ENCODE measurements around the gene FAM110C. TPM values are rescaled to one million over a fixed set of nuclear protein-coding genes. Genes with fewer than 3 reads are reported as not detected.

The FAM110C gene
- total and polyA plus RNA-seq, 2 of the 8 experiments (the other 6 are each of a cell fraction or from before 2014, with no cell fraction given), result 4.8 to 13.2 TPM

DNA sequence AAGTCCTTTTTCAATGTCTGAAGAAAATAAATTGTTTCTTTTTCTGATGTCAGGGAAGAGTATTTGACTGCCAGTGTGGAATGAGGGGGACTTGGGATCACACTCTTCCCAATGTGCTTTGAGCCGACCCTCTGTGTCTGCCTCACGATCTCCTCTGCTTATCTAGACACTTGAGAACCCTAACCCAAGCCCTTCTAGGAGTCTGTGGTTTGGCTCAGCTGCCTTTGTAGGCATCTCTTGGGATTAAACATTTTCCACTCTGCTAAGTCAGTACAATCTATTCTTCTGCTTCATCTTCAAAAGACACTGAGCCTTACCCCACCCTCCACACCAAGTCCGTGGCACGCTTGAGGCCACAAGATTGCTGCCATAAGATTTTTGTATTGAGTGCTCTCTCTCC, 19.4 kb downstream of the FAM110C start:
- 0 out of 4 replicates have a peak, but pooled peaks cover 0 to 2% of the 10 kb centered on the region in 2 experiments for H3K9me3 ChIP-seq (ENCODE audit: insufficient read depth in 2 of 2, low read depth in 1 of 2, low read length in 1 of 2)
- H2AK5ac ChIP-seq (ENCODE audit: low read depth, low read length), result no peak overlapping the region
- no peak overlapping the region for H2BK15ac ChIP-seq (ENCODE audit: low read length)
- H2BK120ac ChIP-seq (replicated peaks; ENCODE audit: low read depth, low read length), result no peak overlapping the region
- no peak overlapping the region for H2BK12ac ChIP-seq (ENCODE audit: low read depth, low read length)
- ChIA-PET POLR2A (ENCODE audit: partially characterized antibody) (no interaction called here), CTCF (ENCODE audit: partially characterized antibody) (interaction anchor here (1.4 to 1.8 kb wide), 2 partner anchors 8 to 15 kb away, joined by 6 to 9 read pairs; no protein-coding TSS in a partner anchor)
- no peaks in the 10 kb centered on the region for H3K27me3 ChIP-seq (replicated peaks in 1 of 4; ENCODE audit: control insufficient read depth in 3 of 4, extremely low read depth in 1 of 4, insufficient read depth in 3 of 4, low read length in 3 of 4)
- no peaks in the 10 kb centered on the region for H3K79me1 ChIP-seq (ENCODE audit: low read depth, low read length)
- H2AFZ ChIP-seq (ENCODE audit: low read length), result no peak overlapping the region
- H3K23me2 ChIP-seq (ENCODE audit: low read depth, low read length), result no peaks in the 10 kb centered on the region
- no peak overlapping the region for H2BK20ac ChIP-seq (ENCODE audit: low read length)
- no peak overlapping the region for H3K56ac ChIP-seq (replicated peaks; ENCODE audit: insufficient read length, low read depth, low read length)
- no peak overlapping the region for H3K23ac ChIP-seq (ENCODE audit: insufficient read length)
- 96% methylated on average over 4 of the region's 4 CpGs; no CpG with 5 or more reads in 1 of the 2 experiments for WGBS, 2 experiments (ENCODE audit: extremely low coverage in 1 of 2, insufficient coverage in 1 of 2, insufficient read length in 1 of 2, insufficient replicate concordance in 2 of 2, low coverage in 1 of 2, low lambda C conversion rate in 2 of 2, missing lambda C conversion rate in 1 of 2)
- FAIRE-seq (no peak), DNase-seq (ENCODE audit: low read depth in 1 of 2, low spot score in 2 of 2) (no peak)
- H3K18ac ChIP-seq (ENCODE audit: extremely low read depth, low read length), result no peak overlapping the region
- H2BK5ac ChIP-seq (ENCODE audit: low read depth, low read length), result no peak overlapping the region
- H4K20me1 ChIP-seq (replicated peaks in 1 of 2; ENCODE audit: control insufficient read depth in 1 of 2, insufficient read depth in 2 of 2, low read length in 2 of 2), result no peaks in the 10 kb centered on the region
- no peaks in the 10 kb centered on the region for H3K4me1 ChIP-seq (replicated peaks in 1 of 4; ENCODE audit: control insufficient read depth in 3 of 4, insufficient read depth in 4 of 4, low read length in 3 of 4)
- H3K36me3 ChIP-seq (ENCODE audit: control insufficient read depth in 2 of 4, insufficient read depth in 4 of 4, low read length in 3 of 4), result no peaks in the 10 kb centered on the region
- no peak overlapping the region for H3K4me2 ChIP-seq (ENCODE audit: insufficient read depth in 1 of 2, low read depth in 2 of 2, low read length in 2 of 2)
- no peaks in the 10 kb centered on the region for H3K79me2 ChIP-seq (ENCODE audit: control insufficient read depth in 1 of 2, insufficient read depth in 2 of 2, low read length in 2 of 2)
- no peak overlapping the region for H4K5ac ChIP-seq (ENCODE audit: insufficient read length, low read depth, low read length)
- H3K4me3 ChIP-seq (ENCODE audit: extremely low read depth in 1 of 4, insufficient read depth in 2 of 4, low read depth in 3 of 4, low read length in 4 of 4), result no peak overlapping the region
- H4K91ac ChIP-seq (replicated peaks; ENCODE audit: insufficient read length, low read length), result no peak overlapping the region
- H4K8ac ChIP-seq (ENCODE audit: extremely low read depth, insufficient read depth, low read length), result no peak overlapping the region
- no peak overlapping the region for H3K27ac ChIP-seq (ENCODE audit: low read depth, low read length)
- no peak overlapping the region for H3K14ac ChIP-seq (ENCODE audit: insufficient read length)
- no peak overlapping the region for H3K9ac ChIP-seq (replicated peaks in 1 of 4; ENCODE audit: extremely low read depth in 1 of 4, low read depth in 3 of 4, low read length in 3 of 4)
- no peak for TF ChIP-seq SP4 (IDR thresholded peaks at IDR 0.05; ENCODE audit: low read length)
- no peak overlapping the region for H3K4ac ChIP-seq (replicated peaks; ENCODE audit: insufficient read length, low read depth, low read length)
